Inferior parietal cortex (tissue), 1 donor: Measurements from ENCODE around the gene SMARCA4.
"Not testable (repeated sequence)": the region's sequence is repeated elsewhere in the genome, so short reads cannot be mapped to it uniquely, and the experiment has no call there.

Source experiments
- DNase-seq: peaks from one replicate; pipeline ENCODE4 v3.0.0-alpha.2; 2016; ENCODE audit errors: extremely low spot score

SMARCA4 gene

DNA sequence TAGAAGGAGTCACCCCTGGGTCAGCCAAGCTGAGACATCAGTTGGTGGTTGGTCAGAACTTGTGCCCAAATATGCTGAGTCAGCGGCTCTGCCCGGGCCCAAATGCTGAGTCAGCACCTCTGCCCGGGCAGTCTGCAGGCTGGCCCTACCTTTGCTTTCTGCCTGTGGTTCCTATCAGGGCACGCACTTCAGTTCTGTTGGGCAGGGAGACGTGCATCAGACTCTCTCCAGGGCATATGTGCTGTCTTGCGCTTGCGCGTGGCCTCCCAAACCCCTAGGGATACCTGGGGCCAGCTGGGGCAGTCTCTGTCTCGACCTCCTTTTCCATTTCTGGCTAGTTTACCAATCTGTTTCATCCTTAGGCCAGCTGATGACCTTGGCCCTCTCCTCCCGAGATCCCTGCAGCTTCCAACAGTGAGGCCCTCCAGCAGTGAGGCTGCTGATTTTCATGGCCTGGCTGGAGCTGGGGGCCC is 104.0 kb downstream of the SMARCA4 start:
- DNase-seq = no peak

DNA sequence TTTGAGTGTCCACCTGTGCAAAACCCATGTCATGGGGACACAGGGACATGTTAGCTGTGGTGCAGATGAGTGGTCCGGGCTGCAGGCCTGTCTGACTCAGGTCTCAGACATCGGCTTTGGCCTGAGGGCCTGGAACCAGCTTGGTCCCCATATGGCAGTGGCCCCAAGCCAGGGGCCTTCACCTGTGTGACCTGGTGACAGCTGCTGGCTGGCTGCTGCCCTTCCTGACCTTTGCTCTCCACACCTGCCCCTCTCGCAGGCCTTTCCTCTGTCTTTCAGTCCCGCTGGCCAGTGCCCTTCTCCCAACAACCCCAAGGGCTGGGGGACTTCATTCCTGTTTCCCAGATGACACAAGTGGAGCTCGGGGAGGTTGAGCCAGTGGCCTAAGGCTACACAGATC is 105.5 kb downstream of the SMARCA4 start:
- no peak for DNase-seq

DNA sequence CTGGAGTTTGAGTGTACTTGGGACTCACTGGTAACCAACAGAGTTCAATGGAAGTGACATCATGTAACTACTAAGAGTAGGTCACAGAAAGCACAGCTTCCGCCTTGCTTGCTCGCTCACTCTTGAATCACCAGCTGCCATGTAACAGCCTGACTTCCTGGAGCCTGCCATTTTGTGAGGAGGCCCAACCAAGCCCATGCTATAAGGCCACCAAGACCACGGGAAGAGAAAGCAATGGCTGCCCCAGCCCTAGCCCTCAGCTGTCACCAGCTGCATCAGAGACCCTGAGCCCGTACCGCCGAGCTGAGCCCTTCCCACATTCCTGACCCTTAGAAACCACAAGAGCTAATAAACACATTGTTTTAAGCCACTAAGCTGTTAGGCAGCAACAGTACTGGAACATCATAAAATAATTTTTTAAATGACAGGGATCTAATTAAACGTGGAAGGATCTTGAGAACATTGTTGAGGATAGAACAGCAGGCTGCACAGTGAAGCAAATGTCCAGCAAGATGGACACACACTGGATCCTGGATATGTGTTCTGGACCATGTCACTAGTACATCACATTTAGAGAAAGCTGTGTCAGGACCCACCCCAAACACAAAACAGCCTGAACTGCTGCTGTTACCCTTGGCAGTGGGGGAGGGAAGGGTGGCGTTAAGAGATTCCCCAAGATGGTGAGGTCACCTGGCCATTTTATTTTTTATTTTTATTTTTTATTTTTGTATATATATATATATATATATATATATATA is 106.7 kb downstream of the SMARCA4 start:
- DNase-seq = no peak

DNA sequence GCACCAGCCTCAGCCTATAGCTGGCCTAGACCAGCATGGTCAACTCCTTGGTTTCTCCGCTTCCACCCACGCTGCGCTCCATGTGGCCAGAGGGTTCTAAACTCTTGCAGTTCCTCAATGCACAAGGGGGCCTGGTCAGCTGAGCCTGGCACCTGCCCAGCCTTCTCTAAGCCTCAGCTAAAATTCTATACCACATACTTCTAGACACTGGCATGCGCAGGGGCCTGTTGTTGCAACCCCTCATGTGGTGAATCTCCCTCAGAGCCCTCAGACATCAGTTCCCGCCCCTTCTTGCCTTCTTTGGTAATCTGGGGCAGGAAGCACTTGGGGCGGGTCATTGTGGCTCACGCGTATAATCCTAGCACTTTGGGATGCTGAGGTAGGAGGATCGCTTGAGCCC is 108.7 kb downstream of the SMARCA4 start:
- no peak for DNase-seq

DNA sequence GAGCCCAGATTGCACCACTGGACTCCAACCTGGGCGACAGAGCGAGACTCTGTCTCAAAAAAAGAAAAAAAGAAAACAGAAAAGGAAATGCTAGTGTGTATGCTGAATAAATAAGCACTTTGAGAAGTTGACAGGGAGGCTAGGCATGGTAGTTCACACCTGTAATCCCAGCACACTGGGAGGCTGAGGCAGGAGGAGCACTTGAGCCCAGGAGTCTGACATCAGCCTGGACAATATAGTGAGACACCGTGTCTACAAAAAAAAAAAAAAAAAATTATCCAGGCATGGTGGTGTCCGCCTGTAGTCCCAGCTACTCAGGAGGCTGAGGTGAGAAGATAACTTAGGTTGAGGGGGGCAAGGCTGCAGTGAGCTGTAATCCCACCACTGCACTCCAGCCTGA is 109.3 kb downstream of the SMARCA4 start:
- no peak for DNase-seq

DNA sequence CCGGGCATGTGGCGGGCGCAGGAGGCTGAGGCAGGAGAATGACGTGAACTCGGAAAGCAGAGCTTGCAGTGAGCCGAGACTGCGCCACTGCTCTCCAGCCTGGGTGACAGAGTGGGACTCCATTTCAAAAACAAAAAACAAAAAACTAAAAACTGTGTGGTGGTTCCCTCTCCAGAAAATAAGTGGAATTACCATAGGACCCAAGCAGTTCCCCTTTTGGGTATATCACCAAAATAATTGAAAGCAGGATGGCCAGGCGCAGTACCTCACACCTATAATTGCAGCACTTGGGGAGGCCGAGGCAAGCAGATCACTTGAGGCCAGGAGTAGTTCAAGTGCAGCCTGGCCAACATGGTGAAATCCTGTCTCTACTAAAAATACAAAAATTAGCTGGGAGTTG is 112.7 kb downstream of the SMARCA4 start:
- no peak for DNase-seq

DNA sequence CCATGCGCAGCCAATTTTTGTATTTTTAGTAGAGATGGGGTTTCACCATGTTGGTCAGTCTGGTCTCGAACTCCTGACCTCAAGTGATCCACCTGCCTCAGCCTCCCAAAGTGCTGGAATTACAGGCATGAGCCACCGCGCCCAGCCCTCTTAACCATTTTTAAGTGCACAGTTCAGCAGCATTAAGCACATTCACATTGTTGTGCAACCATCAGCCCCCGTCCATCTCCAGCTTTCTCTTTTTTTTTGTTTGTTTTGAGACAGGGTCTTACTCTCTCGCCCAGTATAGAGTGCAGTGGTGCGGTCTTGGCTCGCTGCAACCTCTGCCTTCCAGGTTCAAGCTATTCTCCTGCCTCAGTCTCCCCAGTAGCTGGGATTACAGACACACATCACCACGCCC is 116.0 kb downstream of the SMARCA4 start:
- DNase-seq = not testable (repeated sequence)

DNA sequence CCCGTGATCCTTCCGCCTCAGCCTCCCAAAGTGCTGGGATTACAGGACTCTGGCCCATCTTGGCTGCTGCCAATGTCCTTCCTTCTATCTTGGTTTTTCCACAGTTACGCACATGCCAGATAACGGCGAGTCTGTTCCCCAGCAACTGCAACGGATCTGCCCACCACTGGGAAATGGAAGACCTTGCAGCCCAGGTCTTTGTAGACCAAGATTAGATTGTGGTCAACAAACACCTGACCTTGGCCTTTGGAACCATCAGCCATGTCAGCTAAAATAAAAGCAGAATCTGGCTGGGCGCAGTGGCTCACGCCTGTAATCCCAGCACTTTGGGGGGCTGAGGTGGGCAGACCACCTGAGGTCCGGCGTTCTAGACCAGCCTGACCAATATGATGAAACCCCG is 118.1 kb downstream of the SMARCA4 start:
- no peak for DNase-seq

DNA sequence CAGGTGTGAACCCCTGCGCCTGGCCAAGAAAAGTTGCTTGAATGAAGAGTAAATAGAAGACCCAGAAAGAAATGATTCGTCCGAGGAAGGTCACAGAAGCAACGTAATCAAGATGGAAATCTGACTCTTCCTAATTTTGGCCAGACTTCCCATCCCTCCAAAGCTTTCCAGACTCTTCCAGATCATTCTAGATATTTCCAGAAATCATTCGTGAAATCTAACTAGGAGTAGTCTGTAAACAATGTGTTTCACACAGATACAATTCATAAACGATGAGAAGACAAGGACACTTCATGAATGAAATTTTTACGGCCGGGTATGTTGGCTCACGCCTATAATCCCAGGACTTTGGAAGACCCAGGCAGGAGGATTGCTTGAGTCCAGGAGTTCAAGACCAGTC is 119.2 kb downstream of the SMARCA4 start:
- no peak for DNase-seq

DNA sequence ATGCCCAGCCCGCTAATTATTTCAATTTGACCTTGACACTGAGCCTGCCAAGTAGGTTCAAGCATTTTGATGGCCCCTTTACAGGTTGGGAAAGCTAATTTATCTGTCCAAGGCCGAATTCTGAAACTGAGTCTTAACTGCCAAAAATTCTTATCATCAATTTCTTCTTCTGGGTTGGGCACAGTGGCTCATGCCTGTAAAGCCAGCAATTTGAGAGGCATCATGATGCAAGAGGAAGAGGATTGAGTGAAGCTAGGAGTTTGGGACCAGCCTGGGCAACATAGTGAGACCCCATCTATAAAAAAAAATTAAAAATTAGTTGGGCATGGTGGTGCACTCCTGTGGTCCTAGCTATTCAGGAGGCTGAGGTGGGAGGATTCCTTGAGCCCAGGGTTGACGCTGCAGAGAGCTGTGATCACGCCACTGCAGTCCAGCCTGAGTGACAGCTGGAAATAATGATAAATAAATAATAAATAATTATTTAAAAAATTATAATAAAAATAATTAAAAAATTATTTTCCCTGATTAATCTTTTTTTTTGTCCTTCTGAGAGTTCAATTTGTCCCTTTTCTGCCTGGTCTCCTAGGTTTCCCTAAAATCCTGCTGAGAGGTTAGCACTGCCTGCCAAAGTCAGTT is 127.2 kb downstream of the SMARCA4 start:
- no peak for DNase-seq

DNA sequence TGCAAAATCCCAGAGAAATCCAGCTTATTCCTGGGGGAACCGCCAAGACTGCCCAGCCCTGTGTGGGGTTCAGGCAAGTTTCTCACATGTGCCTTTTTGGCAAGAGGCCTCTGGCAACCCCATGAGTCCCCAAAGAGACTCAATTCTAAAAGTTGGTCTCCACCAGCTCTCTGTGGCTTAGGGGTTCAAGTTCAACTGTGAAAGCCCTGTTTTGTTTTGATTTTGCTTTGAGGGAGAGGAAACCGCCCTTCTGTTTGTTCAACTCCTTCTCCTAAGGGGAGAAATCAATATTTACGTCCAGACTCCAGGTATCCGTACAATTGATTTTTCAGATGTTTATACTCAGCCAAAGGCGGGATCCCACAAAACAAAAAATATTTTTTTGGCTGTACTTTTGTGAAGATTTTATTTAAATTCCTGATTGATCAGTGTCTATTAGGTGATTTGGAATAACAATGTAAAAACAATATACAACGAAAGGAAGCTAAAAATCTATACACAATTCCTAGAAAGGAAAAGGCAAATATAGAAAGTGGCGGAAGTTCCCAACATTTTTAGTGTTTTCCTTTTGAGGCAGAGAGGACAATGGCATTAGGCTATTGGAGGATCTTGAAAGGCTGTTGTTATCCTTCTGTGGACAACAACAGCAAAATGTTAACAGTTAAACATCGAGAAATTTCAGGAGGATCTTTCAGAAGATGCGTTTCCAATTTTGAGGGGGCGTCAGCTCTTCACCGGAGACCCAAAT is 127.8 kb downstream of the SMARCA4 start:
- peak; percentile 38 for DNase-seq

DNA sequence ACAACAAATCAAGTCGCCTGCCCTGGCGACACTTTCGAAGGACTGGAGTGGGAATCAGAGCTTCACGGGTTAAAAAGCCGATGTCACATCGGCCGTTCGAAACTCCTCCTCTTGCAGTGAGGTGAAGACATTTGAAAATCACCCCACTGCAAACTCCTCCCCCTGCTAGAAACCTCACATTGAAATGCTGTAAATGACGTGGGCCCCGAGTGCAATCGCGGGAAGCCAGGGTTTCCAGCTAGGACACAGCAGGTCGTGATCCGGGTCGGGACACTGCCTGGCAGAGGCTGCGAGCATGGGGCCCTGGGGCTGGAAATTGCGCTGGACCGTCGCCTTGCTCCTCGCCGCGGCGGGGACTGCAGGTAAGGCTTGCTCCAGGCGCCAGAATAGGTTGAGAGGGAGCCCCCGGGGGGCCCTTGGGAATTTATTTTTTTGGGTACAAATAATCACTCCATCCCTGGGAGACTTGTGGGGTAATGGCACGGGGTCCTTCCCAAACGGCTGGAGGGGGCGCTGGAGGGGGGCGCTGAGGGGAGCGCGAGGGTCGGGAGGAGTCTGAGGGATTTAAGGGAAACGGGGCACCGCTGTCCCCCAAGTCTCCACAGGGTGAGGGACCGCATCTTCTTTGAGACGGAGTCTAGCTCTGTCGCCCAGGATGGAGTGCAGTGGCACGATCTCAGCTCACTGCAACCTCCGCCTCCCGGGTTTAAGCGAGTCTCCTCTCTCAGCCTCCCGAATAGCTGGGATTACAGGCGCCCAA is 128.6 kb downstream of the SMARCA4 start, which contains the start of gene LDLR:
Gene LDLR (plus strand): TSS at position 210 of the 760 bp plus-strand sequence. CDS start 86 bp downstream, at position 296.
- peak; percentile 84 for DNase-seq

DNA sequence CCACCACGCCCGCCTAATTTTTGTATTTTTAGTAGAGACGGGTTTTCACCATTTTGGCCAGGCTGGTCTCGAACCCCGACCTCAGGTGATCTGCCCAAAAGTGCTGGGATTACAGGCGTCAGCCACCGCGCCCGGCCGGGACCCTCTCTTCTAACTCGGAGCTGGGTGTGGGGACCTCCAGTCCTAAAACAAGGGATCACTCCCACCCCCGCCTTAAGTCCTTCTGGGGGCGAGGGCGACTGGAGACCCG is 129.1 kb downstream of the SMARCA4 start:
- DNase-seq = not testable (repeated sequence)

DNA sequence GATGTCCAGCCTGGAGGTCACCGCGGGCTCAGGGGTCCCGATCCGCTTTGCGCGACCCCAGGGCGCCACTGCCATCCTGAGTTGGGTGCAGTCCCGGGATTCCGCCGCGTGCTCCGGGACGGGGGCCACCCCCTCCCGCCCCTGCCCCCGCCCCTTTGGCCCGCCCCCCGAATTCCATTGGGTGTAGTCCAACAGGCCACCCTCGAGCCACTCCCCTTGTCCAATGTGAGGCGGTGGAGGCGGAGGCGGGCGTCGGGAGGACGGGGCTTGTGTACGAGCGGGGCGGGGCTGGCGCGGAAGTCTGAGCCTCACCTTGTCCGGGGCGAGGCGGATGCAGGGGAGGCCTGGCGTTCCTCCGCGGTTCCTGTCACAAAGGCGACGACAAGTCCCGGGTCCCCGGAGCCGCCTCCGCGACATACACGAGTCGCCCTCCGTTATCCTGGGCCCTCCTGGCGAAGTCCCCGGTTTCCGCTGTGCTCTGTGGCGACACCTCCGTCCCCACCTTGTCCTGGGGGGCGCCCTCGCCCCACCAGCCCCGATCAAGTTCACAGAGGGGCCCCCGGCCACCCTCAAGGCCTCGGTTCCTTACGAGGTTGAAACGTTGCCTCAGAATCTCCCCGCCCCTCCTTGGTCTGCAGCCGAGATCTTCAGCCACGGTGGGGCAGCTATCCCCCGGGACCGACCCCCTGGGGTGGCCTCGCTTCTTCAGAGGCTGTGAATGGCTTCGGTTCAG is 129.6 kb downstream of the SMARCA4 start:
- peak; percentile 91 for DNase-seq

DNA sequence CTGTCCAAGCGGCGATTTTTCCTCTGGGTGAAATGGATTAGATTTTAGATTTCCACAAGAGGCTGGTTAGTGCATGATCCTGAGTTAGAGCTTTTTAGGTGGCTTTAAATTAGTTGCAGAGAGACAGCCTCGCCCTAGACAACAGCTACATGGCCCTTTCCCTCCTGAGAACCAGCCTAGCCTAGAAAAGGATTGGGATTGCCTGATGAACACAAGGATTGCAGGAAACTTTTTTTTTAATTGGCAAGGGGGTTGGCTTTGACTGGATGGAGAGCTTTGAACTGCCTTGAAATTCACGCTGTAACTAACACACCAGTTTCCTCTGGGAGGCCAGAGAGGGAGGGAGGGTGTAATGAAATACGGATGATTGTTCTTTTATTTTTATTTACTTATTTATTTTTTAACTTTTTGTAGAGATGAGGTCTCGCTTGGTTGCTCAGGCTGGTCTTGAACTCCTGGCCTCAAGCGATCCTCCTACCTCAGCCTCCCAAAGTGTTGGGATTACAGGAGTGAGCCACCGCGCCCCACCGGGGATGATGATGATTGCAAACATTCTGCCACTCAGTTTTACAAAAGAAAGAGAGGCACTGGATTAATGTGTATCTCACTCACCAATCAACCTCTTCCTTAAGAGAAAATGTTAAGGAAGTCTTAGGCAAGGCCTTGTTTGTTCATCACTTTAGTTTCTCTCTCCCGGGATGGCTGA is 130.3 kb downstream of the SMARCA4 start:
- DNase-seq = no peak

DNA sequence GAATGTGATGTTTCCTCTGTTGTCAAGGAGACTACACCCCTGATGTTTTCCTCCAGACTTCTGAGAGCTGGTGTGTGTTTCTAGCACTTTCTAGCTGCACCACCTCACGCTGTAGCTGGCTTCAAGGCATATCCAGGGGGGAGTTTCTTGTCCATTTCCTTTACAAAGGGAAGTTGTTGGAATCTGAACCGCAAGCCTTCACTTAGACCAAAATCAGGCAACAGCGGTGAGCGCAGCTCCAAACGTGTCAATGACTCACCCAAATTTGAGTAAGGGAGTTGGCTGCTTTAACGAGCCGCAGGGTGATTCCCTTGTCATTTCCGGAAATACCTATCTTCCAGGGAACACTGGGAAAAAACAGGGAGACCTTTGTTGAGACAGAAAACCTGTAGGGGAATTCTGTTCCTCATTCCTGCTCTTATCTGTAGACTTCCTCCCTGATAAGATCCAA is 130.9 kb downstream of the SMARCA4 start:
- DNase-seq = peak; percentile 57

DNA sequence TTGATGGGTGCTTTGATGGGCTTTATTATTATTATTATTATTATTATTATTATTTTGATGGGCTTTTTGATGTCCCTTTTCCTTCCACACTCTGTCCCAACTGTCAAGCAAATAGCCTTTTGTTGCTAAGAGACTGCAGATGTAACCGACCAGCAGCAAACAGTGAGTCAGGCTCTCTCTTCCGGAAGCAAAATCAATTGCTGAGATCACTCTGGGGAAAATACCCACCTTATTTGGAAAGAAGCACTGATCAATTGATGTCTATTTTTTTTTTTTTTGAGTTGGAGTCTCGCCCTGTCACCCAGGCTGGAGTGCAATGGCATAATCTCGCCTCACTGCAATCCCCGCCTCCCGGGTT is 131.3 kb downstream of the SMARCA4 start:
- peak; percentile 13 for DNase-seq

DNA sequence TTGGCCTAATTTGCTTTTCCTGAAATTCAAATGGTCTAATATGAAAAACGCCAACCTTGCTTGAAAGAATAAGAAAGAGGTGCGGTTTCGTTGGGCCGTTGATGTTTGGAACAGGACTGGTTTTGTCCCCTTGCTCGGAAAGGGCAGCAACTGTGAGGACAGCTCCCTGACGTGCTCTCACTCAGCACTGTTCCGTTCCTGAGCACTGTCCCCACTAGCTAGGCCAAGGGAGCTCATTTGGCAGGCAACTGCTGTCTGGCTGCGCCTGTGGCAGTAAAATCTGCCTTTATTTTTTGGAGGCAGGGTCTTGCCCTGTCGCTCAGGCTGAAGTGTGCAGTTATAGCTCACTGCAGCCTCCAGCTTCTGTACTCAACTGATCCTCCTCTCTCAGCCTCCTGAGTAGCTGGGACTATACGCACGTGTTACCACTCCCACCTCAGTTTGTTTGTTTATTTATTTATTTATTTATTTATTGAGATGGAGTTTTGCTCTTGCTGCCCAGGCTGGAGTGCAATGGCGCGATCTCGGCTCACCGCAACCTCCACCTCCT is 132.9 kb downstream of the SMARCA4 start:
- DNase-seq = no peak

DNA sequence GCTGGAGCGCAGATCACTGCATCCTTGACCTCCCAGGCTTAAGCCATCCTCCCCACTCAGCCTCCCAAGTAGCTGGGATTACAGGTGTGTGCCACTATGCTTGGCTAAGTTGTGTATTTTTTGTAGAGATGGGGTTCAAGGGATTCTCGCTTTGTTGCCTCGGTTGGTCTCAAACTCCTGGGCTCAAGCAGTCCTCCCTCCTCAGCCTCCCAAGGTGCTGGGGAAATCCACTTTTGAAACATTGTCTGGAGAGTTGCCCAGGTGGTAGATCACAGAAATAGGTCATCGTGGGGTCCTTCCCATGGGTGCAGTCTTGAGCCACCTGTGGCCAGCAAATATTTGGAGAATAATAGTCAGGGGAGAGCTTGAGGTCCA is 133.7 kb downstream of the SMARCA4 start:
- DNase-seq = no peak

DNA sequence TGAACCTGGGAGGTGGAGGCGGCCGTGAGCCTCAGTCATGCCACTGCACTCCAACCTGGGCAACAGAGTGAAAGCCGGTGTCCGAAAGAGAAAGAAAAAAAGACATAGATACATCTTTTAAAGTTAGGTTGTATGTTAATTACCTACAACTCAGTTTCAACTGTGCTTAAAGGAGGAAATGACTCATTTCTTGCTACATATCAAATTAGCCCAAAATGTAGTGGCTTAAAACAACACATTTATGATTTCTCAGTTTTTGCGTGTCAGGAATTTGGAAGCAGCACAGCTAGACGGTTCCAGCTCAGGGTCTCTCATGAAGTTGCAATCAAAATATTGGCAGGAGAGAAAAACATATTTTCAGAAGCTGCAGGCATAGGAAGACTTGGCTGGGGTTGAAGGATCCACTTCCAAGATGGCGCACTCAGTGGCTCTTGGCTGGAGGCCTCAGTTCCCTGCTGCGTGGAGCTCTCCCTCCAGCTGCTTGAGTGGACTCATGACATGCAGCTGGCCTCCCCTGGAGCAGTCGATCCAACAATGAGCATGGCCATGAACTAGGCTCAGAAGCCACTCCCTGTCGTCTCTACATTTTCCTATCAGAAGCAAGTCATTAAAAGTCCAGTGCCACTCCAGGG is 135.5 kb downstream of the SMARCA4 start:
- DNase-seq = peak; percentile 43
